NCI-H2107 treated with DMSO at 0.1 percent for 48 hours (cell line): ENCODE measurements around the gene PSMA6.
"Not testable (repeated sequence)": the region's sequence is repeated elsewhere in the genome, so short reads cannot be mapped to it uniquely, and the experiment has no call there.

ENCODE experiments used
- DNase-seq: peaks from one replicate; lab custom pipeline; 2025; ENCODE audit not compliant: unreplicated experiment; lab: John Stamatoyannopoulos, UW

Gene PSMA6

GRCh38 chr14:35342489-35343010 lies 50.4 kb downstream of the PSMA6 start:
- DNase-seq: no peak

GRCh38 chr14:35343702-35344101 lies 51.5 kb downstream of the PSMA6 start:
- no peak for DNase-seq

- no peak for DNase-seq
Observed at GRCh38 chr14:35344107-35344807, 52.1 kb downstream of the PSMA6 start.

DNA sequence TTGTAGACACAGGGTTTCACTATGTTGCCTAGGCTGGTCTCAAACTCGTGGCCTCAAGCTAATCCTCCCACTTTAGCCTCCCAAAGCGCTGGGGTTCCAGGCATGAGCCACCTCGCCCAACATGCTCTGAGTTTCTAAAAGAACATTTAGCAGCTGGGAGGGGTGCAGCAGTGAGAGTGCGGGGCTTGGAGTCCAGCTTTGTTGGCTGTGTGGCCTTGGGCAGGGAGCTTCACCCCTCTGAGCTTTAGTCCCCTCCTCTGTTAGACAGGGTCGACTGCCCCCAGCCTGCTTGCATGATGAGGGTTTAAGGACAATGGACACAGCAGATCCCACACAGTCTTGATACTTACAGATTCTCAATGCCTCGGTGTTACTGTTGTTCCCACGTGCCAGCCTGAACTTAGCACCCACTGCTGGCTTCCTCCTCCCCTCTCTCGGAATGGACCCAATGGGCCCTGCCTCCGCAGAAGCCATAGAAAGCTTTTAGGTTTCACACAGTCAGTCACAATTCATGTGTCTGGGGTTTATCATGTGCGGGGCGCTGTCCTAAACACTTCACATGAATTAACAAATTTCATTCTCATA lies 54.6 kb downstream of the PSMA6 start:
- no peak for DNase-seq

DNA sequence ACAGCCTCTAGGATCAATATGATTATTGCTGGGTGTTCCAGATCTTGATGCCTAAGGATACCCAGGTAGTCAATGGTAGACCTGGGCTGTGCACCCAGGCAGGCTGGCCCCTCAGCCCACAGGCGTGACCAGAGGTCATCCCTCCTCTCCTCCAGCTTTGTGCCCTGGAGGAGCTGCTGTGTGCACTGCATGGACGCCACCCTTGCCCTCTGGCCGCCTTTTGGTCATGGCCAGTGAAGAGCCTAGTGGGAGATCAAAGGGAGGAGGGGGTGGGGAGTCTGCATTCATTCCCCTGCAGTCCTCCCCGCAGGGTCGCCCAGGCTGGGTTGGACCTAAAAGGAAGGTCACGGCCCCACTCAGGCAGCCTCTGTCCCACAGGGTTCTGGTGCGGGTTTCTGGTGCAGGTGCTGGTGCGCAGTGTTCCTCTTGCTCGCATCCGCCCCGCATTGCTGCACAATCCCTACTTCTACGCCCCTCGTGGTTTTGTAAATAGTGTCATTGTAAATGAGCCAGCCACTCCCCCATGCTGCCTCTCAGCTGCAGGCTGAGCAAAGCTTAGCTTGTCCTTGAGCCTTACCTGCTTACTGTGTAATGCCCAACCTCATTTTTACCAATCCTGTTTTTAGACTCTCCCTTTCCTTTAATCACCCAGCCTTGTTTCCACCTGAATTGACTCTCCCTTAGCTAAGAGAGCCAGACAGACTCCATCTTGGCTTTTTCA lies 55.3 kb downstream of the PSMA6 start:
- peak; percentile 71 for DNase-seq

DNA sequence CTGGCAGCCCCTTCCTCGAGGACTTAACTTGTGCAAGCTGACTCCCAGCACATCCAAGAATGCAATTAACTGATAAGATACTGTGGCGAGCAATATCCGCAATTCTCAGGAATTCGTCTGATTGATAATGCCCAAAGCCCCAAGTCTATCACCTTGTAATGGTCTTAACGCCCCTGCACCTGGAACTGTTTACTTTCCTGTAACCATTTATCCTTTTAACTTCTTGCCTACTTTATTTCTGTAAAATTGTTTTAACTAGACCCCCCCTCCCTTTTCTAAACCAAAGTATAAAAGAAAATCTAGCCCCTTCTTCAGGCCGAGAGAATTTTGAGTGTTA lies 55.8 kb downstream of the PSMA6 start:
- not testable (repeated sequence) for DNase-seq

GRCh38 chr14:35349496-35350365 lies 57.5 kb downstream of the PSMA6 start:
- DNase-seq: no peak

DNA sequence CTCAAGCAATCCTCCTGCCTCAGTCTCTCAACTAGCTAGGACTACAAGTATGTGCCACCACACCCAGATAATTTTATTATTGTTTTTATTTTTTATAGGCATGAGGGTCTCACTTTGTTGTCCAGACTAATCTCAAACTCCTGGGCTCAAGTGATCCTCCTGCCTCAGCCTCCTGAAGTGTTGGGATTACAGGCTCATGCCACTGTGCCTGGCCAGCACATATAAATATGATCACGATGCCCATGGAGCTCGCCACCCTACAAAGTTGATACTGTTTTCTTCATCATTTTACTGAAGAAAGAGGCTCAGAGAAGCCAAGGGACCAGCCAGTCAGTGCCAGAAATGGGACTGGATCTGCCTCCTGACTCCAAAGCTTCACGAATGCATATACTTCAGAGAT lies 59.3 kb downstream of the PSMA6 start:
- no peak for DNase-seq

DNA sequence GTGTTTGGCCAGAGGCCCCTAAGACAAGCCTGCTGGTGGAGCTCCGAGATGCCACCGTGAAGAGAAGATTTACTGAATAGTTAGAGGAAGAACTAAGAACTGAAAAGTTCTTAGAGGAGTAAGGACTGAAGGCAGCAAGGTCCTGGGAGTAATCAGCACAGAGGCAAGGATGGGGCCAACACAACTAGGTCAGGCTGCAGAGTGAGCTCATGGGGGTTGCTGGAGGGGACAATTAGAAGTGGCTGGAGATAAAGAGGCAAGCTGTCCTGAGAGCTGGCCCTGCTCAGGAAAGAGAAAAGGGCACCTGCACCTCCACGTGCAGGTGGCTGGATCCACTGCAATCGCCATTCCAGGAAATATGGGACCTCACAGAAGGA lies 59.7 kb downstream of the PSMA6 start:
- DNase-seq: no peak

GRCh38 chr14:35352274-35353233 lies 60.4 kb downstream of the PSMA6 start:
- DNase-seq: no peak

- no peak for DNase-seq
Observed at GRCh38 chr14:35353409-35354172, 61.4 kb downstream of the PSMA6 start.

DNA sequence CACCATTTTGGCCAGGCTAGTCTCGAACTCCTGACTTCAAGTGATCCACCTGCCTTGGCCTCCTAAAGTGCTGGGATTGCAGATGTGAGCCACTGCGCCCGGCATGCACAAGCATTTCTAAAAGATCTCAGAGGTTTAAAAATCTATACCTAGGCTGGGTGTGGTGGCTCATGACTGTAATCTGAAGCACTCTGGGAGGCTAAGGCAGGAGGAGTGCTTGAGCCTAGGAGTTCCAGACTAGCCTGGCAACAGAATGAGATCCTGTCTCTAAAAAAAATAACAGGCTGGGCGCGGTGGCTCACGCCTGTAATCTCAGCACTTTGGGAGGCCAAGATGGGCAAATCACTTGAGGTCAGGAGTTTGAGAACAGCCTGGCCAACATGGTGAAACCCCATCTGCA lies 63.1 kb downstream of the PSMA6 start:
- not testable (repeated sequence) for DNase-seq

- no peak for DNase-seq
Observed at GRCh38 chr14:35355981-35356841, 64.0 kb downstream of the PSMA6 start.

GRCh38 chr14:35359655-35360054 lies 67.5 kb downstream of the PSMA6 start:
- not testable (repeated sequence) for DNase-seq

GRCh38 chr14:35361141-35361480 lies 68.9 kb downstream of the PSMA6 start:
- no peak for DNase-seq

DNA sequence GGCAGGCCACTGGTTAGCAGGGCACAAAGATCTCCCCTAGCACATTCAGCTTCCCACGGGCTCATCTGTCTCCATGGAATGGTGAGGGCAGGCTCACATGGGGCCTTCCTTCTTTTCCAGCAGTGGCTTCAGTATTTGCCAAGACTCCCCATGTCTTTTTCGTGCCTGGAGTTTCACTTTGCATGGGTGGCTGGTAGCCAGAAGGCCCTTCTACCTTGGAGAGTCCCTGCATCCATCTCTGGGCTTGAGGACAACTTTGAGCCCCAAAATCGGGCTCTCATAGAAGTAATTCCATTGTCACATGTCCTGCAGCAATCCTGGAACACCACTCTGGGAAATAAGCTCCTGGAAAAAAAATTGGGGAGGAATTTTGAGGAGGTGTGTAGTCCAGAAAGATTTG lies 70.3 kb downstream of the PSMA6 start:
- DNase-seq: no peak

DNA sequence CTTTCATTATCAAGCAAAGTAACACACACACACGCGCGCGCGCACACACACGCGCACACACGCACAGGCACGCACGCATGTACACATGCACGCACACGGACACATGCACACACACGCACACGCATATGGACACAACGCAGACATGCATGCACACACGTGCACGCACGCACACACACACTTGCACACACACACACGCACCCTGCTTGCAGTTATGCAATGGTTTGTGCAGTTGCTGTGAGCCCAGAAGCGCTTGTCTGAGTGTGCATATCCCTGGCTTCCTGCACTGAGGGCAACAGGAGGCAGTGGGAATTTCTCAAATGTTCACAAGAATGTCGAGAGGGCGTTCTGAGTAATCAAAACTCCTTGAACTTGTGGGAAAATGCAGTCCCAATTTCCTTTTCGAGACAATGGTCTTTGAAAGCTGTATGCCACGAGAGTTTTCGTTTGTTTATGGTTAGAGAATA lies 70.8 kb downstream of the PSMA6 start:
- DNase-seq: no peak
